H1 (cell line): ENCODE measurements around the gene AHCY. TPM values are rescaled to one million over a fixed set of nuclear protein-coding genes. Genes with fewer than 3 reads are reported as not detected.

Source experiments
- CTCF ChIA-PET: fragments of 300-600 bp; sonication (Branson Sonifier 250); formaldehyde crosslinking; loops from one replicate; lab custom pipeline; 2021; ENCODE audit not compliant: partially characterized antibody; lab: Charles Lee
- POLR2A ChIA-PET: fragments of 300-600 bp; sonication (Branson Sonifier 250); formaldehyde crosslinking; loops from one replicate; lab custom pipeline; 2021; ENCODE audit warnings: inconsistent platforms; ENCODE audit not compliant: partially characterized antibody; lab: Charles Lee
- DNase-seq, 2 experiments: peaks; one replicate each; pipeline versions ENCODE4 v3.0.0 to v3.0.0-alpha.2; 2010 to 2022; ENCODE audit warnings: low spot score in 2 of 2, low read depth in 1 of 2, mixed read lengths in 1 of 2
- FAIRE-seq: peaks from 2 replicates; lab custom pipeline; 2011; peaks lifted over from hg19 to GRCh38; lab: Jason Lieb, UNC
- H2AFZ ChIP-seq: 2 replicates; pipeline ENCODE4 v1.8.1; 2012; ENCODE audit warnings: low read length, inconsistent platforms
- H2AK5ac ChIP-seq: 2 replicates; pipeline ENCODE4 v1.6.1; 2013; ENCODE audit warnings: low read depth, low read length
- H2BK120ac ChIP-seq: replicated peaks from 2 replicates; pipeline ENCODE3; 2013; ENCODE audit warnings: low read depth, low read length, inconsistent platforms
- H2BK12ac ChIP-seq: 2 replicates; pipeline ENCODE4 v1.6.1; 2013; ENCODE audit warnings: low read depth, low read length
- H2BK15ac ChIP-seq: 2 replicates; pipeline ENCODE4 v1.6.1; 2013; ENCODE audit warnings: low read length
- H2BK20ac ChIP-seq: 2 replicates; pipeline ENCODE4 v1.6.1; 2013; ENCODE audit warnings: low read length
- H2BK5ac ChIP-seq: 2 replicates; pipeline ENCODE4 v1.6.1; 2013; ENCODE audit warnings: low read depth, low read length
- H3K14ac ChIP-seq: 2 replicates; pipeline ENCODE4 v1.6.1; 2013; ENCODE audit warnings: inconsistent platforms; ENCODE audit not compliant: insufficient read length
- H3K18ac ChIP-seq: 2 replicates; pipeline ENCODE4 v1.6.1; 2013; ENCODE audit warnings: low read length; ENCODE audit errors: extremely low read depth
- H3K23ac ChIP-seq: 2 replicates; pipeline ENCODE4 v1.6.1; 2013; ENCODE audit warnings: inconsistent platforms; ENCODE audit not compliant: insufficient read length
- H3K23me2 ChIP-seq: 2 replicates; pipeline ENCODE4 v1.6.1; 2013; ENCODE audit warnings: low read depth, low read length
- H3K27ac ChIP-seq: 2 replicates; pipeline ENCODE4 v1.6.1; 2011; ENCODE audit warnings: low read depth, low read length, inconsistent platforms
- H3K27me3 ChIP-seq, 4 experiments: replicated peaks in 1 of 4; 1 replicate in 1 of 4; 2 replicates in 3 of 4; pipeline versions ENCODE4 v1.6.1 to v1.8.1; 2011 to 2013; ENCODE audit warnings: low read length in 3 of 4, mild to moderate bottlenecking in 3 of 4, inconsistent platforms in 2 of 4, mixed read lengths in 2 of 4, moderate library complexity in 1 of 4; ENCODE audit not compliant: control insufficient read depth in 3 of 4, insufficient read depth in 3 of 4; ENCODE audit errors: extremely low read depth in 1 of 4
- H3K36me3 ChIP-seq, 4 experiments: 2 replicates each; pipeline versions ENCODE4 v1.6.1 to v1.8.1; 2011 to 2013; ENCODE audit warnings: mild to moderate bottlenecking in 4 of 4, low read length in 3 of 4, moderate library complexity in 2 of 4, control low read depth in 1 of 4, inconsistent platforms in 1 of 4; ENCODE audit not compliant: insufficient read depth in 4 of 4, control insufficient read depth in 2 of 4
- H3K4ac ChIP-seq: replicated peaks from 2 replicates; pipeline ENCODE3; 2013; ENCODE audit warnings: low read length, low read depth, mixed read lengths, inconsistent platforms; ENCODE audit not compliant: insufficient read length
- H3K4me1 ChIP-seq, 4 experiments: replicated peaks in 1 of 4; 1 replicate in 1 of 4; 2 replicates in 3 of 4; pipeline versions ENCODE4 v1.6.1 to v1.8.1; 2011 to 2013; ENCODE audit warnings: low read length in 3 of 4, inconsistent platforms in 2 of 4, mixed read lengths in 1 of 4; ENCODE audit not compliant: insufficient read depth in 4 of 4, control insufficient read depth in 3 of 4
- H3K4me2 ChIP-seq, 2 experiments: 2 replicates each; pipeline versions ENCODE4 v1.6.1 to v1.8.1; 2011 to 2013; ENCODE audit warnings: low read depth in 2 of 2, low read length in 2 of 2, control low read depth in 1 of 2, inconsistent platforms in 1 of 2, mild to moderate bottlenecking in 1 of 2; ENCODE audit not compliant: insufficient read depth in 1 of 2
- H3K4me3 ChIP-seq, 4 experiments: fragments of 200-600, 300-600 bp in 1 of 4; sonication (generic), shearing (Covaris generic), sonication (Bioruptor Twin) in 1 of 4; 2 replicates each; pipeline versions ENCODE4 v1.5.1 to v1.8.1; 2011 to 2016; ENCODE audit warnings: low read length in 4 of 4, low read depth in 3 of 4, control low read depth in 2 of 4, inconsistent platforms in 2 of 4, mild to moderate bottlenecking in 2 of 4, mixed read lengths in 1 of 4, moderate library complexity in 1 of 4; ENCODE audit not compliant: insufficient read depth in 2 of 4; ENCODE audit errors: extremely low read depth in 1 of 4
- H3K56ac ChIP-seq: replicated peaks from 2 replicates; pipeline ENCODE3; 2013; ENCODE audit warnings: low read depth, mild to moderate bottlenecking, mixed read lengths, low read length, inconsistent platforms; ENCODE audit not compliant: insufficient read length
- H3K79me1 ChIP-seq: 2 replicates; pipeline ENCODE4 v1.6.1; 2013; ENCODE audit warnings: low read depth, low read length, control low read depth
- H3K79me2 ChIP-seq, 2 experiments: 2 replicates each; pipeline versions ENCODE4 v1.6.1 to v1.8.1; 2012 to 2013; ENCODE audit warnings: low read length in 2 of 2, mild to moderate bottlenecking in 2 of 2, inconsistent platforms in 1 of 2; ENCODE audit not compliant: insufficient read depth in 2 of 2, control insufficient read depth in 1 of 2
- H3K9ac ChIP-seq, 4 experiments: replicated peaks in 1 of 4; 1 replicate in 1 of 4; 2 replicates in 3 of 4; pipeline versions ENCODE4 v1.6.1 to v1.8.1; 2011 to 2013; ENCODE audit warnings: low read depth in 3 of 4, low read length in 3 of 4, control low read depth in 2 of 4, mild to moderate bottlenecking in 2 of 4, moderate library complexity in 2 of 4, inconsistent platforms in 1 of 4; ENCODE audit errors: extremely low read depth in 1 of 4
- H3K9me3 ChIP-seq, 2 experiments: 2 replicates each; pipeline versions ENCODE4 v1.6.1 to v1.8.1; 2012 to 2013; ENCODE audit warnings: mild to moderate bottlenecking in 2 of 2, moderate library complexity in 2 of 2, control low read depth in 1 of 2, inconsistent platforms in 1 of 2, low read depth in 1 of 2, low read length in 1 of 2, mixed read lengths in 1 of 2; ENCODE audit not compliant: insufficient read depth in 2 of 2
- H4K20me1 ChIP-seq, 2 experiments: replicated peaks in 1 of 2; 2 replicates each; pipeline versions ENCODE3 to v1.8.1; 2011 to 2013; ENCODE audit warnings: inconsistent platforms in 2 of 2, low read length in 2 of 2, mild to moderate bottlenecking in 1 of 2; ENCODE audit not compliant: insufficient read depth in 2 of 2, control insufficient read depth in 1 of 2
- H4K5ac ChIP-seq: 2 replicates; pipeline ENCODE4 v1.6.1; 2013; ENCODE audit warnings: low read length, low read depth, mixed read lengths, inconsistent platforms; ENCODE audit not compliant: insufficient read length
- H4K8ac ChIP-seq: 2 replicates; pipeline ENCODE4 v1.8.0; 2013; ENCODE audit warnings: mild to moderate bottlenecking, moderate library complexity, low read length, inconsistent platforms; ENCODE audit not compliant: insufficient read depth; ENCODE audit errors: extremely low read depth
- H4K91ac ChIP-seq: replicated peaks from 2 replicates; pipeline ENCODE3; 2013; ENCODE audit warnings: low read length, mixed read lengths, inconsistent platforms; ENCODE audit not compliant: insufficient read length
- SP4 ChIP-seq: IDR thresholded peaks from 2 replicates; pipeline ENCODE4 v1.6.1; 2012; ENCODE audit warnings: low read length, inconsistent platforms
- TEAD4 ChIP-seq: IDR thresholded peaks from 2 replicates; pipeline ENCODE4 v1.6.1; 2012; ENCODE audit warnings: low read depth, low read length, inconsistent platforms, mixed read lengths
- WGBS, 2 experiments: shearing (Covaris generic) in 1 of 2; methylation state at CpG; one replicate each; pipeline versions ENCODE4 v1.1.6 to v1.1.7; 2013 to 2015; ENCODE audit warnings: low lambda C conversion rate in 2 of 2, mixed read lengths in 2 of 2, inconsistent platforms in 1 of 2, low coverage in 1 of 2, missing lambda C conversion rate in 1 of 2; ENCODE audit not compliant: insufficient replicate concordance in 2 of 2, insufficient coverage in 1 of 2, insufficient read length in 1 of 2; ENCODE audit errors: extremely low coverage in 1 of 2, missing lambda C conversion rate in 1 of 2; 5-methylcytosine and 5-hydroxymethylcytosine counted together
- polyA plus RNA-seq, 7 experiments: library from polyadenylated mRNA; depleted of rRNA in 3 of 7; stranded (reverse) in 5 of 7; unstranded in 2 of 7; fragments of >200 nt in 5 of 7; fragments of 200-250 nt in 2 of 7; gene quantifications; 1 replicate in 5 of 7; 2 replicates in 1 of 7; 4 replicates in 1 of 7; pipeline versions ENCODE4 v1.2.1 to v1.2.3, GENCODE V29; 2011 to 2013; ENCODE audit warnings: missing spikeins in 2 of 7, mixed read lengths in 2 of 7
- total RNA-seq: library from RNA; stranded (reverse); fragmentation: NEBNext Ultra II Directional; extraction: Animal tissue kit (Norgen Biotek cat#: 25700); gene quantifications from 2 replicates; pipeline ENCODE4 v1.2.1, GENCODE V29; 2021

AHCY gene
- total and polyA plus RNA-seq, 2 of the 8 experiments (the other 6 are each of a cell fraction or from before 2014, with no cell fraction given) = 404 to 638 TPM

DNA sequence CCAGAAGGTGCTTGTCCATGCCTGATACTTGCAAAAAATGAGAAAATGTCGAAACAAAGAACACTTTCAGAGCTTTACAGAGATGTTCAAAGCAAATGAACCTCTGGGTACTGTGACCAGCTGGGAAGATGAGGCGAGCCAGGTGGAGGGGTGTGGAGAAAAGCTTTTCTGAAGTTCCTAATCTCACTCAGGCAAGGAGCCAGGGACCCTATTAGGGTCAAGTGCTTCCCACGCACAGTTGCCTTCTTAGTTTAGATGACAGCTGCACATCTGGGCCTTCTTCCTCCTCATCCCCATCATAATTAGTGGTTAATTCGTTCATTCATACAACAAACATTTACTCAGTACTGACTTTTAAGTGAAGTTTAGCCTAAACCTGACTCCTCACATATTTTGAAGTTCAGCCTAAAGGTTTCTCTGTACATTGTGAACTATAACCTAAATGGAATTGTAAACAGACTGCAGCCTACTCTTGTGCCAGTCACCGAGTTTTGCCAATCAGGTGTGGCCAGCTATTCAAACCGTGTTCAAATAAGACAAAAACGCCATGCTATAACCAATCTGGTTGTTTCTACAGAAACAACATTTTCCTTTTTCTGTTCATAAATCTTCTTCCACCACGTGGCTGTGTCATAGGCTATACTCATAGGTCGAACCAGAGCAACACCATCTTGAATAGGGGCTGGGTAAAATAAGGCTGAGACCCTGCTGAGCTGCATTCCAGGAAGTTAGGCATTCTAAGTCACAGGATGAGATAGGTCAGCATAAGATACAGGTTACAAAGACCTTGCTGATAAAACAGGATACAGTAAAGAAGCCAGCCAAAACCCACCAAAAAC is 19.3 kb upstream of the AHCY start:
- Histone ChIP-seq H2AFZ (no peak overlapping the region), H4K91ac (no peak overlapping the region)
- WGBS, 2 experiments = 90% methylated on average over 9 of the region's 9 CpGs; no CpG with 5 or more reads in 1 of the 2 experiments

More for the DNA sequence above, 19.3 kb upstream of the AHCY start:
- FAIRE-seq (no peak), DNase-seq (no peak)
- no peak overlapping the region for H3K56ac ChIP-seq
- H2AK5ac ChIP-seq = no peak overlapping the region
- no peaks in the 10 kb centered on the region for H3K23me2 ChIP-seq
- TF ChIP-seq SP4 = no peak
- peak; percentile 48; the same call in 1 of the 2 replicates for TF ChIP-seq TEAD4
- no peaks in the 10 kb centered on the region for H4K20me1 ChIP-seq
- H2BK20ac ChIP-seq = no peak overlapping the region; the same call in 1 of the 2 replicates
- no peak overlapping the region for H4K5ac ChIP-seq
- no peak overlapping the region for H3K23ac ChIP-seq
- no peaks in the 10 kb centered on the region for H3K36me3 ChIP-seq
- H3K9ac ChIP-seq = no peak overlapping the region
- no peaks in the 10 kb centered on the region for H3K9me3 ChIP-seq
- H3K14ac ChIP-seq = no peak overlapping the region
- no peak overlapping the region; a peak in 1 of 4 replicates for H3K4me2 ChIP-seq
- H3K4ac ChIP-seq = no peak overlapping the region
- H2BK12ac ChIP-seq = no peak overlapping the region
- no peaks in the 10 kb centered on the region for H3K27me3 ChIP-seq
- H3K4me3 ChIP-seq = no peak overlapping the region
- H2BK15ac ChIP-seq = no peak overlapping the region
- no peaks in the 10 kb centered on the region for H3K79me2 ChIP-seq
- no peak overlapping the region for H2BK5ac ChIP-seq
- no peak overlapping the region for H2BK120ac ChIP-seq
- ChIA-PET POLR2A (interaction anchor here (0.6 to 3.1 kb wide), 3 partner anchors 11 to 41 kb away, joined by 3 to 14 read pairs (median 7); partner anchors contain the start of genes AHCY and ITCH), CTCF (interaction anchor here (0.5 to 4.2 kb wide), 7 partner anchors 8 to 506 kb away, joined by 3 to 23 read pairs (median 3); partner anchors contain the start of gene ITCH)
- H3K27ac ChIP-seq = no peak overlapping the region
- no peak overlapping the region; the same call in 1 of the 2 replicates for H3K18ac ChIP-seq
- no peaks in the 10 kb centered on the region for H3K79me1 ChIP-seq
- H4K8ac ChIP-seq = no peak overlapping the region
- H3K4me1 ChIP-seq = peaks cover 2 to 20% (median 8%) of the 10 kb centered on the region in 4 experiments; a peak in 5 of 7 replicates
